ENCODE measurements around the gene PSMC5.
"Not testable (repeated sequence)": the region's sequence is repeated elsewhere in the genome, so short reads cannot be mapped to it uniquely, and the experiment has no call there.

PSMC5 gene

GRCh38 chr17:63786971-63787711 lies 40.1 kb upstream of the PSMC5 start:
- peaks cover 67% of the 10 kb centered on the region for H4K20me1 ChIP-seq (ENCODE audit: insufficient read depth, low read length, poor library complexity, severe bottlenecking)

GRCh38 chr17:63790057-63790456 lies 37.2 kb upstream of the PSMC5 start:
- Histone ChIP-seq H3K9me2 (replicated peaks; ENCODE audit: low read depth, low read length) (no peaks in the 10 kb centered on the region), H3K4me1 (ENCODE audit: insufficient read depth, low read length, poor library complexity, severe bottlenecking) (no peaks in the 10 kb centered on the region), H3K4me3 (ENCODE audit: low read length, poor library complexity, severe bottlenecking) (no peak overlapping the region), H3K9me3 (ENCODE audit: insufficient read depth, low read depth, low read length) (no peaks in the 10 kb centered on the region), H3K27me3 (ENCODE audit: insufficient read depth, low read length, poor library complexity, severe bottlenecking) (no peaks in the 10 kb centered on the region), H3F3A (ENCODE audit: low read depth) (no peaks in the 10 kb centered on the region), H3K4me2 (ENCODE audit: low read depth, low read length, poor library complexity, severe bottlenecking) (no peak overlapping the region), H3K79me2 (ENCODE audit: insufficient read depth, low read length) (peaks cover 69% of the 10 kb centered on the region), H3K9ac (ENCODE audit: low read depth, low read length, poor library complexity, severe bottlenecking) (no peak overlapping the region), H3K36me3 (ENCODE audit: insufficient read depth, low read length) (peaks cover 83% of the 10 kb centered on the region), H4K20me1 (ENCODE audit: insufficient read depth, low read length, poor library complexity, severe bottlenecking) (peaks cover 38% of the 10 kb centered on the region), H2AFZ (ENCODE audit: low read length) (no peak overlapping the region)
- TF ChIP-seq, protein P1, sequence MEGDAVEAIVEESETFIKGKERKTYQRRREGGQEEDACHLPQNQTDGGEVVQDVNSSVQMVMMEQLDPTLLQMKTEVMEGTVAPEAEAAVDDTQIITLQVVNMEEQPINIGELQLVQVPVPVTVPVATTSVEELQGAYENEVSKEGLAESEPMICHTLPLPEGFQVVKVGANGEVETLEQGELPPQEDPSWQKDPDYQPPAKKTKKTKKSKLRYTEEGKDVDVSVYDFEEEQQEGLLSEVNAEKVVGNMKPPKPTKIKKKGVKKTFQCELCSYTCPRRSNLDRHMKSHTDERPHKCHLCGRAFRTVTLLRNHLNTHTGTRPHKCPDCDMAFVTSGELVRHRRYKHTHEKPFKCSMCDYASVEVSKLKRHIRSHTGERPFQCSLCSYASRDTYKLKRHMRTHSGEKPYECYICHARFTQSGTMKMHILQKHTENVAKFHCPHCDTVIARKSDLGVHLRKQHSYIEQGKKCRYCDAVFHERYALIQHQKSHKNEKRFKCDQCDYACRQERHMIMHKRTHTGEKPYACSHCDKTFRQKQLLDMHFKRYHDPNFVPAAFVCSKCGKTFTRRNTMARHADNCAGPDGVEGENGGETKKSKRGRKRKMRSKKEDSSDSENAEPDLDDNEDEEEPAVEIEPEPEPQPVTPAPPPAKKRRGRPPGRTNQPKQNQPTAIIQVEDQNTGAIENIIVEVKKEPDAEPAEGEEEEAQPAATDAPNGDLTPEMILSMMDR (conservative IDR thresholded peaks at IDR 0.05; ENCODE audit: low read length), result no peak
- TF ChIP-seq EZH2phosphoT487 (IDR thresholded peaks at IDR 0.05; ENCODE audit: borderline replicate concordance), result no peak

More at GRCh38 chr17:63786971-63787711, 40.1 kb upstream of the PSMC5 start:
- no peaks in the 10 kb centered on the region for H3K27me3 ChIP-seq (ENCODE audit: insufficient read depth, low read length, poor library complexity, severe bottlenecking)
- H3K36me3 ChIP-seq (ENCODE audit: insufficient read depth, low read length), result peaks cover 63% of the 10 kb centered on the region
- H3K4me1 ChIP-seq (ENCODE audit: insufficient read depth, low read length, poor library complexity, severe bottlenecking), result peaks cover 18% of the 10 kb centered on the region
- no peaks in the 10 kb centered on the region for H3K9me2 ChIP-seq (replicated peaks; ENCODE audit: low read depth, low read length)
- H2AFZ ChIP-seq (ENCODE audit: low read length), result no peak overlapping the region
- no peaks in the 10 kb centered on the region for H3F3A ChIP-seq (ENCODE audit: low read depth)
- no peak for TF ChIP-seq EZH2phosphoT487 (IDR thresholded peaks at IDR 0.05; ENCODE audit: borderline replicate concordance)
- TF ChIP-seq, protein P1 (conservative IDR thresholded peaks at IDR 0.05; ENCODE audit: low read length), result no peak
- peaks cover 98% of the 10 kb centered on the region for H3K79me2 ChIP-seq (ENCODE audit: insufficient read depth, low read length)
- H3K9me3 ChIP-seq (ENCODE audit: insufficient read depth, low read depth, low read length), result no peaks in the 10 kb centered on the region
- H3K4me2 ChIP-seq (ENCODE audit: low read depth, low read length, poor library complexity, severe bottlenecking), result no peak overlapping the region
- H3K4me3 ChIP-seq (ENCODE audit: low read length, poor library complexity, severe bottlenecking), result no peak overlapping the region
- H3K9ac ChIP-seq (ENCODE audit: low read depth, low read length, poor library complexity, severe bottlenecking), result no peak overlapping the region

- H3K9ac ChIP-seq (ENCODE audit: low read depth, low read length, poor library complexity, severe bottlenecking), result no peak overlapping the region
- H3K36me3 ChIP-seq (ENCODE audit: insufficient read depth, low read length), result peaks cover 95% of the 10 kb centered on the region
- H3F3A ChIP-seq (ENCODE audit: low read depth), result no peaks in the 10 kb centered on the region
- TF ChIP-seq, protein P1 (conservative IDR thresholded peaks at IDR 0.05; ENCODE audit: low read length), result no peak
- no peak for TF ChIP-seq EZH2phosphoT487 (IDR thresholded peaks at IDR 0.05; ENCODE audit: borderline replicate concordance)
- no peak overlapping the region for H2AFZ ChIP-seq (ENCODE audit: low read length)
- H3K9me2 ChIP-seq (replicated peaks; ENCODE audit: low read depth, low read length), result no peaks in the 10 kb centered on the region
- no peak overlapping the region for H3K4me2 ChIP-seq (ENCODE audit: low read depth, low read length, poor library complexity, severe bottlenecking)
- peaks cover 28% of the 10 kb centered on the region for H4K20me1 ChIP-seq (ENCODE audit: insufficient read depth, low read length, poor library complexity, severe bottlenecking)
- no peaks in the 10 kb centered on the region for H3K9me3 ChIP-seq (ENCODE audit: insufficient read depth, low read depth, low read length)
- no peak overlapping the region for H3K4me3 ChIP-seq (ENCODE audit: low read length, poor library complexity, severe bottlenecking)
- H3K27me3 ChIP-seq (ENCODE audit: insufficient read depth, low read length, poor library complexity, severe bottlenecking), result no peaks in the 10 kb centered on the region
- H3K4me1 ChIP-seq (ENCODE audit: insufficient read depth, low read length, poor library complexity, severe bottlenecking), result no peaks in the 10 kb centered on the region
- H3K79me2 ChIP-seq (ENCODE audit: insufficient read depth, low read length), result peaks cover 61% of the 10 kb centered on the region
Observed at GRCh38 chr17:63792055-63792729, 35.0 kb upstream of the PSMC5 start.

- H3K36me3 ChIP-seq (ENCODE audit: insufficient read depth, low read length), result peaks cover 98% of the 10 kb centered on the region
- not testable (repeated sequence) for H3K9me3 ChIP-seq (ENCODE audit: insufficient read depth, low read depth, low read length); H3K4me3 ChIP-seq (ENCODE audit: low read length, poor library complexity, severe bottlenecking); H3K27me3 ChIP-seq (ENCODE audit: insufficient read depth, low read length, poor library complexity, severe bottlenecking); H3K4me1 ChIP-seq (ENCODE audit: insufficient read depth, low read length, poor library complexity, severe bottlenecking); H3K9me2 ChIP-seq (replicated peaks; ENCODE audit: low read depth, low read length); H3K4me2 ChIP-seq (ENCODE audit: low read depth, low read length, poor library complexity, severe bottlenecking); H3K9ac ChIP-seq (ENCODE audit: low read depth, low read length, poor library complexity, severe bottlenecking); H2AFZ ChIP-seq (ENCODE audit: low read length); H3F3A ChIP-seq (ENCODE audit: low read depth)
- H3K79me2 ChIP-seq (ENCODE audit: insufficient read depth, low read length), result peaks cover 21% of the 10 kb centered on the region
- H4K20me1 ChIP-seq (ENCODE audit: insufficient read depth, low read length, poor library complexity, severe bottlenecking), result peaks cover 23% of the 10 kb centered on the region
Observed at GRCh38 chr17:63796375-63796774, 30.9 kb upstream of the PSMC5 start.
